GM21717 (cell line): Measurements from ENCODE around the gene UFSP2.

Experiments used
- ATAC-seq: cut with Tn5 transposase; IDR thresholded peaks from one replicate; pipeline ENCODE4 v1.9.1; 2021; ENCODE audit warnings: mild to moderate bottlenecking, moderate library complexity; ENCODE audit not compliant: unreplicated experiment

The UFSP2 gene, protein sequence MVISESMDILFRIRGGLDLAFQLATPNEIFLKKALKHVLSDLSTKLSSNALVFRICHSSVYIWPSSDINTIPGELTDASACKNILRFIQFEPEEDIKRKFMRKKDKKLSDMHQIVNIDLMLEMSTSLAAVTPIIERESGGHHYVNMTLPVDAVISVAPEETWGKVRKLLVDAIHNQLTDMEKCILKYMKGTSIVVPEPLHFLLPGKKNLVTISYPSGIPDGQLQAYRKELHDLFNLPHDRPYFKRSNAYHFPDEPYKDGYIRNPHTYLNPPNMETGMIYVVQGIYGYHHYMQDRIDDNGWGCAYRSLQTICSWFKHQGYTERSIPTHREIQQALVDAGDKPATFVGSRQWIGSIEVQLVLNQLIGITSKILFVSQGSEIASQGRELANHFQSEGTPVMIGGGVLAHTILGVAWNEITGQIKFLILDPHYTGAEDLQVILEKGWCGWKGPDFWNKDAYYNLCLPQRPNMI

DNA sequence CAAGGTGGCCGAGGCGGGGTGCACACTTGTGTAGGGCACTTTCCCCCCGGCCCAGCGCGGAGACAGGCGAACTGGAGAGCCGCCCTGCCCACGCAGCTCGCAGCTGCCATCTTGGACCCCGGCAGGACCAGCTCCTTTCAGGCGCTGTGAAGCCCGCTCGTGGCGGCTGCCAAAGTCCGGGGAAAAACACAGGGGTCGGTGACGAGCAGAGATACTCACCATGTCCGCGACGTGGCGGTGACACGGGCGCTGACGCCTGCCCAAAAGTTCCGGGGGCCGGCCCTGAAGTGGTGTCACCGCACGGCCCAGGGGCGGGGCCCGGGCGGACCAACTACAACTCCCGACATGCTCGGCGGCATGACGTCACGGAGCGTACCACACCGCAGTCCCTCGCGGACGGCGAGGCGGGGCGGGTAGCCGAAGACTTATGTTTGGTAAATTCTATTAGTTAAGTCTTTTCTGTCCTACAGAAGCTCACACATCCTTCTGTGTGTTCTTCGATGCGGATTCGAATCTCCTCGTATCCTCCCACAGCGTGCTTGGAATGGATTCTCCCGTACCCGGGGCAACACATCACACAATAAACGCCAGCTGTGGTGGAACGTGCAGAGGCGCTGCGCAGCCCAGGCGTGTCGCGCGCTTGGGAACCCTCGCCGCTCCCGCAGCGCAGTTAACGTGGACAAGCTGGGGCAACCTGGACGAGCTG, at the start of gene UFSP2:
UFSP2 (minus strand) TSS at position 318 of the 706 bp plus-strand sequence; CDS start at position 222, 96 bp downstream.
- peak; percentile 93 for ATAC-seq

- ATAC-seq: no peak
Observed at GRCh38 chr4:185473247-185473646, 47.5 kb upstream of the UFSP2 start.

DNA sequence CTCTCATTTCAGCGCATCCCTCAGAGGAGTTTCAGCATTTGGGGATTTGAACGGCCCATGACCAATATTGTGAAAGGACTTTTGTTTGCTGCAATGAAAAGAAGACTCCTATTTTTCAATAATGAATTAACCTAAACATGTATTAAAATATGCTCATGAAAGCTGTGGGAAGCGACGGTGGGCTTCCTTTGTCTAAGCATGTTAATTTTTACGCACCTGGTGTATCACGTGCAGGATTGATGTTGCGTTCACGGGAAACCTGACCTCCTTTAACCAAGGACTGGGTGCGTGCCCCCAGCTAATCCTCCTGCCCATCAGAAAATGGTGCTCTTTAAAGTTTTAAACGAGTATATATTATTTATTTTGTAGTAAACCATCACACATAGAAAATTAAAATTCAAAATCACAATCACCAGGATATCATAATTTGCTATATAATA, 46.4 kb upstream of the UFSP2 start:
- no peak for ATAC-seq

DNA sequence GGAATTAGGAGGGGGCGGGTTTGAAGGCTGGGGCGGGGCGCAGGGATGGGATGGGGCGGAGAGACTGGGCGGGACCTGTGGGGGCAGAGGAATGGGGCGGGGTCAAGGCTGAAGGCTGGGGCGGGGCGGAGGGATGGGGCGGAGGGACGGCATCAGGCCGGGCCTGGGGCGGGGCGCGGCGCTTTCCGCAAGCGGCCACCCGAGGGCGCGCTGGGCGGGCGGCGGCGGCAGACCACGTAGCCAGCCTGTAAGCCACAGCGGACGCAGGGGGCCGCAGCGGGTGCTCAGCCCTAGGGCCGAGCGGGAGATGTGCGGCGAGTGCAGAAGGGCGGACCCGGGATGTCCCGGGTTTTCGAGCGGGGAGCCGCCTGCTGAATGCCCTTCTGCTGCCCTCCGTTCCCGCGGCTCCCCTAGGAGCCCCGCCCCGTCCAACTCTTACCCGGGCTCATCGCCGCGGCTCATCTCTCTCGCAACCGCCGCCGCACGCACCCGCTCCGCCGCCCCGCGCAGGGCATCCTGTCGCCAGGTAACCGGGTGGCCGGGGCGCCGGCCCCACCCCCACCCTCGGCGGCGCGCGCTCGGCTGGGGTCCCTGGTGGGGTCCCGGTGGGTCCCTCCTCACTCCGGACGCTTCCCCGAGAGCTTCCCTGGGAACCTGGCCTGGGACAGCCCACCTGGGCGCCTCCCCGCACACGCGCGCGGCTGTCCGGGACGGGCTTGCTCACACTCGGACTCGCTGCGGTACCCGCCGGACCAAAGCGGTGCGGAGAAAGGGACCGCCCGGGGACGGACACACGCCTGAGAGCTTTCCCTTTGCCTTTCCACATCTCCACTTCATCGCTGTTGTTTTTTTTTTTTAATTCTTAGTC, 45.7 kb upstream of the UFSP2 start, which contains the start of gene CCDC110:
CCDC110 (minus strand) TSS at position 499 of the 868 bp plus-strand sequence; CDS start at position 449, 50 bp downstream.
- peak; percentile 88 for ATAC-seq

- no peak for ATAC-seq
Observed at GRCh38 chr4:185470501-185471195, 44.9 kb upstream of the UFSP2 start.

- no peak for ATAC-seq
Observed at GRCh38 chr4:185469580-185470154, 43.9 kb upstream of the UFSP2 start.

GRCh38 chr4:185468999-185469398, 43.2 kb upstream of the UFSP2 start:
- no peak for ATAC-seq

GRCh38 chr4:185467991-185468390, 42.2 kb upstream of the UFSP2 start:
- ATAC-seq: no peak

DNA sequence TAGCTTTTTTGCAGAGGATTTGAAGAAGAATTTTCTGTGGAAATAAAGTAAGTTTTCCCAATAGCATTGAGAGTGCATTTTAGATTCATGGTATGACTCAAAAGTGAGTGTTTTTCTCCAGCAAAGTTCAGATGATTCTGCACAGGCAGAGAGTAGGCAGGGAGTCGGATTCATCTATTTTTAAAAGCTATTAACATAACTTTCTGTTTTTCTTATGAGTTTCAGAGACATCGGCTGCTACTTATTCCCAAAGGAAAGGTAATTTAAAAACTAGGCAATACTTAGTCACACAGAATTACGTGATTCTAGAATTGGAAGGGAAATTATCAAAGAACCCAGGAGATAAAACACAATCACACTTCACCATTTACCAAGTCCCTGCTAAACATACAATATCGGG, 41.3 kb upstream of the UFSP2 start:
- ATAC-seq: no peak

DNA sequence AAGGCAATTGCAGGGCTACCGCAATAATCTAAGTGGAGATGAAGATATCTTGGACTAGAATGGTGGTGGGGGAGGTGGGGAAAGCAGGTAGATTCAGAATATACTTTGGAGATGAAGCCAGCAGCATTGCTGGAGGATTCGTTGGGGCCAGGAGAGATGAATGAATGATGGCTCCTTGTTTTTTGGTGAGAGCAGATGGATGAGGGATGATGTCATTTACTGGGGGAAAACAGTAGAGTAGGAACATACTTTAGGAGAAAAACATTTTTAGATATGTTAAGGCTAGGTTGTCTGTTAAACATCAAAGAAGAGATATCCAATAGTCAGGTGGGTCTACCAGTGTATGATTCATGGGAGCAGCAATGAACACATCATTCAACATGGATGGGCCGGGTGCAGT, 39.9 kb upstream of the UFSP2 start:
- ATAC-seq: no peak

DNA sequence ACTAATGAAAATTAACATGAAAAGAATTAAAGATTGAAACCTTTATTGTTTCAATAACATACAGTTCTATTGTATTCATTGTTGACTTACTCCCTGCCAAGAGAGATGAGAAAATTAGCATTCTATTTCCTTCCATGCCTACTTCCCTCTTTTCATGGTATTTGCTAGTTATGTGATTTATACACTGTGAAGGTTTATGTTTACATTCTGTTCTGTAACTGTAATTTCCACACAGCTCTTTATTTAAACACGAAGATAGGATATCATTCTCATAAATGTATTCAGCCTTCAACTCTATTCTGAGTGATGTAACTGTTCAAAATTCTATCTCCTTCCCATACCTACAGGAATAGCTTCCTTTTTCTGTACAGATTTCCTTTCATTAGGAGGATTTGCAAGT, 39.1 kb upstream of the UFSP2 start:
- ATAC-seq: no peak

- no peak for ATAC-seq
Observed at GRCh38 chr4:185464183-185464582, 38.4 kb upstream of the UFSP2 start.

GRCh38 chr4:185463541-185463940, 37.8 kb upstream of the UFSP2 start:
- ATAC-seq: no peak

DNA sequence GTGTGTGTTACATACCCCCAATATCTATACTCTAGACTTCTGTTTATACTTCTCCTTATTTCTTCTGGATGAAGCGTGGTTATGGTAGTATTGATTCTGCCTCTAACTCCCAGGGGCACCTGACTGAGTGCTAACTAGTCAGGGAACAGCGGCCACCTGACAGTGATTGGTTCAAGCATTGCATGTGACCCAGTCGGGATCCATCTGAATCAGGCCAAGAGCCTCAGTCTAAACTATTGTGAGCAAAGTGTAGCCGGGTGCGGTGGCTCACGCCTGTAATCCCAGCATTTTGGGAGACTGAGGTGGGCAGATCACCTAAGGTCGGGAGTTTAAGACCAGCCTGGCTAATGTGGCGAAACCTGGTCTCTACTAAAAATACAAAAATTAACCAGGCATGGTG, 35.8 kb upstream of the UFSP2 start:
- ATAC-seq: no peak

DNA sequence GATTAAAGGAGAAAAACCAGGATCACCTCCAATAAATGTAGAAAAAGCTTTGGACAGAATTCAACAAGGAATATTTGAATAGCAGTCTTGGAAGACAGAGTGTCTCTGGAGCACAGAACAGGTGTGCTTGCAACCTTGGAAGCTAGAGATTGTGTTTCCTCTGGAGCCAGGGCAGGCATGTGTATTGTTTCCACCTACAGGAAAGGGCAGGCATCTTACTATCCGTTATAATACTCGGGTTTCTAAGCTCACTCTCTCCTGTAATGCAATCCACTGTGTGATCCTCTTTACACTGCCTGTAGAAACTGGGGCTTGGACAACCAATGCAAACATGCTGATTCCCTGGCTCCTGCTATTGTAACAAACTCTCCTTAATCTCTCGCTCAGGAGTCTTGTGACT, 31.4 kb upstream of the UFSP2 start:
- no peak for ATAC-seq

DNA sequence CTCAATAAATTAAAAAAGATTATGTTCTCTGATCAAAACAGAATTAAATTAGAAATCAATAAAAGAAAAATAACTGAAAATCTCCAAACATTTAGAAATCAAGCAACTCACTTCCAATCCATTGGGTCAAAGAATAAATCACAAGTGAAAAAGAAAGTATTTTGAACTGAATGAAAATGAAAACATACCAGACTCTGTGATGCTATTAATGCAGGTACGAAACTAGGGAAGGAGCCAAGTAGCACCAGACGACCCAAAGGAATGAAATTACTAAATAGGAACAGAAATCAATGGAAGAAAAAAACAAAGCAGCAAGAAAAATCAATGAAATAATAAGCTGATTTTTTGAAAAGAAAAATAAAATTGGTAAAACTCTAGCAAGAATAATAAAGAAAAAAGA, 30.4 kb upstream of the UFSP2 start:
- no peak for ATAC-seq

GRCh38 chr4:185445209-185445608, 19.4 kb upstream of the UFSP2 start:
- ATAC-seq: no peak

- ATAC-seq: no peak
Observed at GRCh38 chr4:185441479-185441878, 15.7 kb upstream of the UFSP2 start.

DNA sequence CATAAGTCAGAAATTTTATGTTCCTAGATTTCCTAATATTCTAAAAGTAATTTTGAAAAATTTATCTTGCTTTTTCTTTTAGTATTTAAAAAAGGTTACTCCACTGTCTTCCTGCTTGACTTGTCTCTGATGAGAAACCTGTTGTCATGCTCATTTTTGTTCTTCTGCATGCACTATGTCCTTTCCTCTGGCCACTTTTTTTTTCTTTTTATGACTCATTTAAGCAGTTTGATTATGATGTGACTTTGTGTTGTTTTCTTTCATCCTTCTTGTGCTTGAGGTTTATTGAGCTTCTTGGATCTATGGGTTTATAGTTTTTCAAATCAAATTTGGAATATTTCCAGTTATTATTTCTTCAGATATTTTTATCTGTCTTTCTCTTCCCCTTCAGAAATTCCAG, 12.0 kb upstream of the UFSP2 start:
- ATAC-seq: peak; percentile 55

DNA sequence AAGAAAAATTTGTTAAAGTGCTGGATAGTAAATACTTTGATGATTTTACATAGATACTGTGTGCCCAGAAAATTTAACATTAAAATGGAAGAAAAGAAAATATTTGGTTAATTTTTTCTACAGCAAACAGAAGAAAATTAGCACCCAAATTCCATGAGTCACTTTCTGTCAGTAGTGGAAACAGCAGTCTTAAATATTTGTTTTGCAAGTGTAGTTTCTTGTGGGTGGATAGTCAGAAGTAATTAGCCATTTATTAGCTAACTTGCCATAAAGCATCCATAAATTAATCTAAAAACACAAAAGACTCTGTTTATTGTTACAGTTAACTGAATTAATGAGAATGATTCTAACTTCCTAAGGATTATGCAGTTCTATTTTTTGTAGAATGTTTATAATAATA, 9.7 kb upstream of the UFSP2 start:
- ATAC-seq: no peak
